Adrenal gland (tissue), 12 donors: ENCODE results near the gene GPC1. TPM values are rescaled to one million over a fixed set of nuclear protein-coding genes. Genes with fewer than 3 reads are reported as not detected.

ENCODE experiments used
- DNase-seq, 7 donors: peaks; one replicate each; pipeline ENCODE4 v3.0.0-alpha.2; 2019 to 2020
- H3K27ac ChIP-seq, 5 donors: fragments of 200-600 bp; sonication (generic) in 4 of 5; 1 replicate in 3 of 5; 2 replicates in 2 of 5; pipeline versions ENCODE4 v1.5.1 to v1.8.0; 2016 to 2020; ENCODE audit warnings: mild to moderate bottlenecking in 1 of 5
- H3K27me3 ChIP-seq: fragments of 200-600 bp; 2 replicates; pipeline ENCODE4 v1.8.0; 2021
- H3K36me3 ChIP-seq, 2 donors: fragments of 200-600 bp; replicated peaks in 1 of 2; 1 replicate in 1 of 2; 2 replicates in 1 of 2; pipeline versions ENCODE4 v1.5.1 to v1.8.0; 2018 to 2022
- H3K4me1 ChIP-seq, 2 donors: fragments of 200-600 bp; replicated peaks in 1 of 2; 1 replicate in 1 of 2; 2 replicates in 1 of 2; pipeline versions ENCODE4 v1.5.1 to v1.8.0; 2018 to 2021
- H3K4me3 ChIP-seq, 4 donors: fragments of 200-600 bp; sonication (generic) in 3 of 4; one replicate each; pipeline ENCODE4 v1.5.1; 2016 to 2018
- H3K9me3 ChIP-seq, 3 donors: fragments of 200-600 bp; sonication (generic) in 1 of 3; replicated peaks in 1 of 3; 1 replicate in 2 of 3; 2 replicates in 1 of 3; pipeline versions ENCODE4 v1.5.1 to v1.8.0; 2016 to 2021
- POLR2A ChIP-seq, 2 donors: fragments of 450-650 bp; IDR thresholded peaks; one replicate each; pipeline ENCODE4 v1.6.1; 2017; ENCODE audit warnings: antibody characterized with exemption in 2 of 2, mild to moderate bottlenecking in 2 of 2, moderate library complexity in 1 of 2
- WGBS, 4 donors: extraction: QIAGEN DNeasy Blood & Tissue Kit in 2 of 4; methylation state at CpG; one replicate each; pipeline versions ENCODE4 v1.1.5 to v1.1.7; 2013 to 2017; 5-methylcytosine and 5-hydroxymethylcytosine counted together
- intact Hi-C, 2 donors: fragments of 100-400 bp; cut with DNase I; formaldehyde crosslinking; loops; one replicate each; pipeline versions ENCODE4 v1.14.1 to v1.15.0; 2022 to 2023
- polyA plus RNA-seq, 3 donors: library from polyadenylated mRNA; stranded (reverse); fragments of 200-250 nt in 2 of 3; fragments of 350-450 nt in 1 of 3; fragmentation: Illumina TruSeq in 1 of 3; extraction: RNeasy Lipid Tissue Mini Kit (QIAGEN cat#74804) in 1 of 3; gene quantifications; one replicate each; pipeline ENCODE4 v1.2.3, GENCODE V29; 2013 to 2014
- total RNA-seq, 9 donors: library from RNA; depleted of rRNA in 4 of 9; stranded (reverse); fragments of >200 nt in 4 of 9; fragments of 120-200 nt in 1 of 9; fragmentation: NEBNext Ultra II Directional in 1 of 9; extraction: Animal tissue kit (Norgen Biotek cat#: 25700) in 1 of 9; gene quantifications; one replicate each; pipeline versions ENCODE4 v1.1.0 to v1.2.4, GENCODE V29; 2013 to 2023
- TF ChIP-seq, protein P1 (sequence below), 6 experiments: fragments of 450-650 bp in 4 of 6; fragments of 200-600 bp in 2 of 6; sonication (generic) in 1 of 6; IDR thresholded peaks; 1 replicate in 5 of 6; 2 replicates in 1 of 6; pipeline versions ENCODE4 v1.5.1 to v1.8.0; 2016 to 2021; ENCODE audit warnings: antibody characterized with exemption in 6 of 6, mild to moderate bottlenecking in 2 of 6, moderate library complexity in 1 of 6
- donor health status: healthy with polysubstance abuse.
- donor health status: Bipolar disorder and iron deficiency.
- donor health status: DM: yes; HTN: yes; CAD: no.
- donor health status: DM: no; HTN: no; CAD: no.
- donor health status: DM: no; HTN: no; CAD: no.
- donor health status: DM: yes; HTN: yes; CAD: no.

GPC1 gene
- total and polyA plus RNA-seq, 12 donors, result 11.8 to 202 (median 132) TPM

DNA sequence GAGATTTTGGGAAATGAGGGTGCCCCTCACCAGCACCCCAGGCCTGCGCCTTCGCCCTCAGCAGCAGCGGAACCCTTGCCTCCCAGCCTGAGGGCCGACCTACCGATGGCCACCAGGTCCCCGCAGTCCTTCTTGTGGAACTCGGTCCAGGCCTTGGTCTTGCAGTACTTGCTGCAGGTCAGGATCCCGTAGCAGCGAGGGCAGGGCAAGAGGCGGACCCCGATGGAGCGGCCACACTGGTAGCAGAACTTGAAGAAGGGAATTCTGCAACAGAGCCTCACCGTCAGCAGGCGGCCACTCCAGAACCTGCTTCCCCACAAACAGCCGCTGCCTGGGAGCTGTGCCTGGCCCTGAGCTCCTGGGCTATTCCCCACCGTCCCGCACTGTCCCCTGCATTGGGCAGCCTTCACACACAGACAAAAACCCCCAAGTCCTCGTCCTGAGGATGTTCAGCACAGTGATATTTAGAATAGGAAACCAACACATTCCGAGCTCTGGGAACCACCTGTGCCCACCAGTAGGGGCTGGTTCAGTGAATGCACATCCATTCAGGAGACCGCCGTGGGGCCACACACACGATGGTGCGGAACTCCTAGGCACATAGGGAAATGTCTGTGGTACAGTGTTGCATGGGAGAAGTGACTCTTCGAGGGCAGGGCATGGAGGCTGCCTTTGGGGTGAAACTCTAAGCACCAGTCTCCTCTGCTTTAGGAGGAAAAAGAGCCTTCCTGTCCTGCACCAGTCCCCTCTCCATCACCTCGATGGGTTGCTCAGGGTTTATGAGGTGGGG is 45.6 kb downstream of the GPC1 start:
- no peaks in the 10 kb centered on the region for H3K27me3 ChIP-seq
- TF ChIP-seq POLR2A (IDR thresholded peaks at IDR 0.05), result no peak
- TF ChIP-seq, protein P1, sequence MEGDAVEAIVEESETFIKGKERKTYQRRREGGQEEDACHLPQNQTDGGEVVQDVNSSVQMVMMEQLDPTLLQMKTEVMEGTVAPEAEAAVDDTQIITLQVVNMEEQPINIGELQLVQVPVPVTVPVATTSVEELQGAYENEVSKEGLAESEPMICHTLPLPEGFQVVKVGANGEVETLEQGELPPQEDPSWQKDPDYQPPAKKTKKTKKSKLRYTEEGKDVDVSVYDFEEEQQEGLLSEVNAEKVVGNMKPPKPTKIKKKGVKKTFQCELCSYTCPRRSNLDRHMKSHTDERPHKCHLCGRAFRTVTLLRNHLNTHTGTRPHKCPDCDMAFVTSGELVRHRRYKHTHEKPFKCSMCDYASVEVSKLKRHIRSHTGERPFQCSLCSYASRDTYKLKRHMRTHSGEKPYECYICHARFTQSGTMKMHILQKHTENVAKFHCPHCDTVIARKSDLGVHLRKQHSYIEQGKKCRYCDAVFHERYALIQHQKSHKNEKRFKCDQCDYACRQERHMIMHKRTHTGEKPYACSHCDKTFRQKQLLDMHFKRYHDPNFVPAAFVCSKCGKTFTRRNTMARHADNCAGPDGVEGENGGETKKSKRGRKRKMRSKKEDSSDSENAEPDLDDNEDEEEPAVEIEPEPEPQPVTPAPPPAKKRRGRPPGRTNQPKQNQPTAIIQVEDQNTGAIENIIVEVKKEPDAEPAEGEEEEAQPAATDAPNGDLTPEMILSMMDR (IDR thresholded peaks at IDR 0.05), result no peak
- no peaks in the 10 kb centered on the region for H3K9me3 ChIP-seq
- 93 to 97% (median 95%) methylated on average over 20 to 25 of the region's 25 CpGs for WGBS, 4 donors
- H3K4me1 ChIP-seq, result no peaks in the 10 kb centered on the region
- no peaks in the 10 kb centered on the region for H3K36me3 ChIP-seq
- intact Hi-C loops, result no loop called here
- no peak overlapping the region for H3K4me3 ChIP-seq
- peak in 2 of 7 donors; percentile 16 to 37 for DNase-seq
- H3K27ac ChIP-seq, result no peak overlapping the region

DNA sequence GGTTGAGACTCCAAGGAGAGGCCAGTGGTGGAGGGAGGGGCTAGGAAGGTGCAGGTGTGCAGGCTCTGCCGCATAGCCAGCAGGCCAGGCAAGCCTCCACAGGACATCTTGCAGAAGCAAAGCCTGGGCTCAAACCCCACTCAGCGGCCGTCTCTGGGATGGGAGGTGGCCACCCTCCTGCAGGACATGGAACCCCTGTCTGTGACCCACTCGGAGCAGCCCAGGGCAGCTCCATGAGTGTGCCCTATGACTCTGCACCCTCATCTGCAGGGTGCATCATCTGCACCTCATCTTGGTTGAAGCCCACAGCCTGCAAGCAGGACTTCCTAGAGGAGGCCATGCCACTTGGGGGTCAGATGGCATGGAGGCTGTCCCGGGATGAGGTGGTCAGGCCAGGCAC is 46.3 kb downstream of the GPC1 start:
- intact Hi-C loops, result no loop called here
- no peaks in the 10 kb centered on the region for H3K4me1 ChIP-seq
- peak in 1 of 7 donors; percentile 36 for DNase-seq
- H3K9me3 ChIP-seq, result peaks cover 0 to 3% (median 0%) of the 10 kb centered on the region in 3 donors
- no peaks in the 10 kb centered on the region for H3K27me3 ChIP-seq
- H3K27ac ChIP-seq, result no peak overlapping the region
- 84 to 100% (median 96%) methylated on average over 1 to 5 of the region's 5 CpGs for WGBS, 4 donors
- H3K4me3 ChIP-seq, result no peak overlapping the region
- no peaks in the 10 kb centered on the region for H3K36me3 ChIP-seq
- TF ChIP-seq, protein P1 (IDR thresholded peaks at IDR 0.05), result no peak
- TF ChIP-seq POLR2A (IDR thresholded peaks at IDR 0.05), result no peak

DNA sequence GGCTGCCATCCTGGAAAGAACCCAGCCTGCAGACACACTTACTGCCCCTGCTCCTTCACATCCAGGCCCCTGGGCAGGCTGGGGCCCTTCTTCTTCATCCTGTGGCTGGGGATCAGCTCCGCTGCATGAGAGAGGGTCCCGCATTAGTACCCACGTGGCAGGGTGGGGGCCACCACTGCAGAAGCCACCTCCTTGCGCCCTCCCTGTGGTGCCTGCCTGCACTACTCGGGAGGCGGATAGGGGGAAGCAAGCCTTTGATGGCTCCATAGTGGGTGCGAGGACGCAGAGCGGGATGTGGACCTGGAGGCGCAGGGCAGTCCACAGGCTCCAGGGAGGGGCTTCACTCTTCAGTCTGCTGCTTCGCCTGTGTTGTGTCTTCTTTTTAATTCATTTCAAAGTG is 46.7 kb downstream of the GPC1 start:
- Histone ChIP-seq H3K27ac (no peak overlapping the region), H3K4me3 (no peak overlapping the region), H3K4me1 (no peaks in the 10 kb centered on the region), H3K27me3 (no peaks in the 10 kb centered on the region), H3K9me3 (peaks cover 0 to 7% (median 0%) of the 10 kb centered on the region in 3 donors), H3K36me3 (no peaks in the 10 kb centered on the region)
- intact Hi-C loops, result no loop called here
- peak in 2 of 7 donors; percentile 9 to 28 for DNase-seq
- 89 to 95% (median 94%) methylated on average over 7 to 11 of the region's 11 CpGs for WGBS, 4 donors
- TF ChIP-seq, protein P1 (IDR thresholded peaks at IDR 0.05), result no peak
- no peak for TF ChIP-seq POLR2A (IDR thresholded peaks at IDR 0.05)

DNA sequence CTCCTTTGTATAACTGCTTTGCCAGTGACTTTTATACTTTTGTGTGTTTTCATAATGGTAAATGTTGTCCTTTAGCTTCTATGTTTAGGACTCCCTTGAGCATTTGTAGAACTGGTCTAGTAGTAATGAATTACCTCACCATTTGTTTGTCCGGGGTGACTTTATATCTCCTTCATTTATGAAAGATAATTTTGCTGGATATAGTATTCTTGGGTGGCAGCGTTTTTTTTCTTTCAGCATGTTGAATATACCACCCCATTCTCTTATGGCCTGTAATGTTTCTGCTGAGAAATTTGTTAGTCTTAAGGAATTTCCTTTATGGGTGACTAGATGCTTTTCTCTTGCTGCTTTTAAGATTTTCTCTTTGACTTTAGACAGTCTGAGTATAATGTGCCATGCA is 56.0 kb downstream of the GPC1 start:
- Histone ChIP-seq H3K4me3 (no peak overlapping the region), H3K27me3 (no peaks in the 10 kb centered on the region), H3K4me1 (no peaks in the 10 kb centered on the region), H3K36me3 (no peaks in the 10 kb centered on the region), H3K27ac (no peak overlapping the region), H3K9me3 (peaks cover 0 to 22% (median 0%) of the 10 kb centered on the region in 3 donors)
- intact Hi-C loops, result no loop called here
- WGBS, 4 donors, result 71 to 92% (median 79%) methylated on average over 2 of the region's 2 CpGs
- no peak for TF ChIP-seq POLR2A (IDR thresholded peaks at IDR 0.05)
- TF ChIP-seq, protein P1 (IDR thresholded peaks at IDR 0.05), result no peak
- no peak for DNase-seq
